Endodermal cell (in vitro differentiated cells): Measurements from ENCODE around the gene TRUB2. TPM values are rescaled to one million over a fixed set of nuclear protein-coding genes. Genes with fewer than 3 reads are reported as not detected.
A peak's percentile ranks its signal among the peaks of the same experiment; 100 is the strongest.

ENCODE experiments used
- DNase-seq: peaks from one replicate; pipeline ENCODE4 v3.0.0-alpha.2; 2017
- H3K27ac ChIP-seq: 2 replicates; pipeline ENCODE4 v1.5.1; 2013; ENCODE audit warnings: mild to moderate bottlenecking, low read depth, low read length, moderate library complexity
- H3K27me3 ChIP-seq: 2 replicates; pipeline ENCODE4 v1.6.1; 2013; ENCODE audit warnings: mild to moderate bottlenecking, low read length, moderate library complexity; ENCODE audit not compliant: insufficient read depth, control insufficient read depth, poor library complexity, severe bottlenecking
- H3K36me3 ChIP-seq: 2 replicates; pipeline ENCODE4 v1.7.0; 2013; ENCODE audit warnings: mild to moderate bottlenecking, low read length, moderate library complexity; ENCODE audit not compliant: control insufficient read depth, insufficient read depth
- H3K4me1 ChIP-seq: one replicate; pipeline ENCODE4 v1.7.0; 2013; ENCODE audit warnings: low read length; ENCODE audit not compliant: control insufficient read depth, insufficient read depth
- H3K4me3 ChIP-seq: 2 replicates; pipeline ENCODE4 v1.5.1; 2013; ENCODE audit warnings: mild to moderate bottlenecking, low read length, moderate library complexity
- H3K9ac ChIP-seq: 2 replicates; pipeline ENCODE4 v1.6.1; 2013; ENCODE audit warnings: mild to moderate bottlenecking, low read length, moderate library complexity; ENCODE audit not compliant: poor library complexity, severe bottlenecking; ENCODE audit errors: extremely low read depth
- H3K9me3 ChIP-seq: 2 replicates; pipeline ENCODE4 v1.6.1; 2013; ENCODE audit warnings: mild to moderate bottlenecking, low read length, moderate library complexity; ENCODE audit not compliant: control insufficient read depth
- H3K27ac Mint-ChIP-seq: 2 replicates; pipeline ENCODE4 v1.8.0; 2020; ENCODE audit warnings: mixed read lengths
- H3K27me3 Mint-ChIP-seq: 2 replicates; pipeline ENCODE4 v1.8.0; 2021; ENCODE audit warnings: mild to moderate bottlenecking, mixed read lengths; ENCODE audit not compliant: insufficient read depth
- H3K36me3 Mint-ChIP-seq: 2 replicates; pipeline ENCODE4 v1.8.0; 2020; ENCODE audit warnings: low read depth, mixed read lengths
- H3K4me1 Mint-ChIP-seq: 2 replicates; pipeline ENCODE4 v1.8.0; 2020; ENCODE audit warnings: mixed read lengths
- H3K4me3 Mint-ChIP-seq: 2 replicates; pipeline ENCODE4 v1.8.0; 2020; ENCODE audit warnings: mild to moderate bottlenecking, moderate library complexity, mixed read lengths
- H3K9me3 Mint-ChIP-seq: 2 replicates; pipeline ENCODE4 v1.8.0; 2020; ENCODE audit warnings: mild to moderate bottlenecking, mixed read lengths
- CTCF ChIP-seq: fragments of 200-600 bp; sonication (generic); conservative IDR thresholded peaks from 2 replicates; pipeline ENCODE4 v1.5.0; 2021; ENCODE audit warnings: antibody characterized with exemption, mild to moderate bottlenecking
- WGBS, 2 experiments: methylation state at CpG; one replicate each; pipeline versions ENCODE4 v1.1.5 to v1.1.7; 2013; ENCODE audit warnings: missing lambda C conversion rate in 2 of 2, mixed read lengths in 1 of 2; ENCODE audit not compliant: insufficient coverage in 1 of 2, insufficient read length in 1 of 2; 5-methylcytosine and 5-hydroxymethylcytosine counted together
- total RNA-seq, 2 donors: library from RNA; stranded (reverse); fragmentation: NEBNext Ultra II Directional in 1 of 2; extraction: Animal tissue kit (Norgen Biotek cat#: 25700) in 1 of 2; gene quantifications; 2 replicates in 1 of 2; 3 replicates in 1 of 2; pipeline ENCODE4 v1.2.1, GENCODE V29; 2021

The TRUB2 gene
- total RNA-seq, 2 donors from 2014 or later, result 30.6 to 31.8 TPM

- no peak overlapping the region for H3K27ac ChIP-seq
Observed at GRCh38 chr9:128276574-128277270, 45.5 kb downstream of the TRUB2 start.

DNA sequence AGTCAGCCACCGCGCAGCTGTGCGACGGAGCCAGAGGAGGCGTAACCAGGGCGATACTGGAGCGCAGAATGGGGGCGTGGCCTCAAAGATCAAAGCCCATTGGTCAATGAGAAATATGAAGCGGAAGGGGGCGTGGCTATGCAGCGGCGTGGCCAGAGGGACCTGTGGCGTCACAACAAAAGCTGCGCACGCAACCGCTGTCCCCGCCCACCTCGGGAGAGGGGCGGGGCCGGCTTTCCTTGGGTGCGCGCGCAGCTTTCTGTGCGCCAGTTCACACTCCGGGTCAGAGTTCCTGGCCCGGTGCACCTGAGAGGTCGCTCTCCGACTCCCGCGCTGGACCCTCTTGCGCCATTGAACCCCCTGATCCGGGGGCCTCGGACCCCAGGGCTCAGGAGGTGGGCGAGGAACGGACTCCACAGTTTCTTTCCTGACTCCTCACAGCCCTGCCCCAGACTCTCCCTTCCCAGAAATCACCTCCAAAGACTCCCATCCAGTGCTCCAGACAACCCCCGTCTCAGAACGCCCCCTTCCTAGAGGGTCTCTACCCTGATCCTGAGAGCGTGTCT lies 46.2 kb downstream of the TRUB2 start, which contains the start of gene SWI5:
Gene SWI5 (plus strand): TSS at position 269 of the 566 bp plus-strand sequence.
- no peaks in the 10 kb centered on the region for H3K27me3 Mint-ChIP-seq
- Histone ChIP-seq H3K27ac (peak within 1 kb of the TSS; percentile 83), H3K4me1 (no peaks in the 10 kb centered on the region), H3K9me3 (no peaks in the 10 kb centered on the region), H3K27me3 (no peaks in the 10 kb centered on the region), H3K4me3 (peak within 1 kb of the TSS; percentile 94), H3K36me3 (peaks cover 39% of the 10 kb centered on the region), H3K9ac (peak within 1 kb of the TSS; percentile 99)
- peak within 1 kb of the TSS; percentile 89 for H3K4me3 Mint-ChIP-seq
- peak; percentile 100 for DNase-seq
- no peaks in the 10 kb centered on the region for H3K9me3 Mint-ChIP-seq
- peaks cover 24% of the 10 kb centered on the region for H3K36me3 Mint-ChIP-seq
- peaks cover 16% of the 10 kb centered on the region for H3K4me1 Mint-ChIP-seq
- H3K27ac Mint-ChIP-seq, result peak within 1 kb of the TSS; percentile 95
- TF ChIP-seq CTCF, result no peak
- 0 to 1% methylated on average over 26 to 38 of the region's 38 CpGs for WGBS, 2 experiments

More at GRCh38 chr9:128276574-128277270, 45.5 kb downstream of the TRUB2 start:
- Mint-ChIP-seq H3K4me1 (peaks cover 16% of the 10 kb centered on the region), H3K36me3 (peaks cover 18% of the 10 kb centered on the region), H3K27ac (peak overlapping the region; percentile 95), H3K4me3 (peak overlapping the region; percentile 89), H3K27me3 (no peaks in the 10 kb centered on the region), H3K9me3 (no peaks in the 10 kb centered on the region)
- Histone ChIP-seq H3K27me3 (no peaks in the 10 kb centered on the region), H3K9ac (peak overlapping the region; percentile 73), H3K4me3 (peak overlapping the region; percentile 94), H3K36me3 (peaks cover 34% of the 10 kb centered on the region), H3K9me3 (no peaks in the 10 kb centered on the region), H3K4me1 (no peaks in the 10 kb centered on the region)
- TF ChIP-seq CTCF, result no peak
- peak; percentile 85 for DNase-seq
- 10 to 15% methylated on average over 14 to 23 of the region's 23 CpGs for WGBS, 2 experiments

DNA sequence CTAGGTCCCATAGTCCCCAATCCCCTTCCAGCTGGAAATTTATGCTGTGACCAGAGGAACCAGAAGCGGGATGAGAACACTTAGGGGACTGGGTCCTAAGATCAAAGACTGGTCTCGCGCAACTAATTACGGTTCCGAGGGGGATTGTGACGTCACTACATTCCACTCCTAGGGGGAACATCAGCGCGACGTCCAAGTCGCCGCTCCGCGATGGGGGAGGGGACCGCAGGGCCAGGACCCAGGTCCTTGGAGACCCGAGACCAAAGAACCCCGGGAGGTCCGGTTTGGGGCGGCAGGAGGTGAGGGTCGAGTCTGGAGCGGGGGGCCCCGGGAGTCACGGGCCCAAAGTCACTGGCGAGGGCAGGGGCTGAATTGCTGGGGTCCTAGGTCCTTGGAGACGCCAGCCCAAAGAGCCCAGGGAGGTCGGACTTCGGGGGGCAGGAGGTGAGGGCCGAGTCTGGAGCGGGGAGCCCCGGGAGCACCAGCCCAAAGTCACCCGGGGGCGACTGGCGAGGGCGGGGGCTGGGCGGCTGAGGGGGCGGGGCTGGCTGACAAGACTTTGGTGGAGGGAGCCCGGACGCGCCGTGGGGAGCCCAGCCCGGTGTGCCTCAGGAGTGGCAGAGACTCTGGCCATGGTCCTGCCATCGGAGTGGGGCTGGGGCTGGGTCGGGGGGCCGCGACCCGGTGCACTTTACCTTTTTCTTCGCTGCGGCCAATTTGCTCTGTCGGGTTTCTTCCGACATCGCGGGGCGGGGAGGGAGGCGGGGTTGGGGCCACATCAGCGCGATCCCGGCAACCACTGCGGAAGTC lies 46.8 kb downstream of the TRUB2 start, which contains the start of gene GOLGA2:
Gene GOLGA2 (minus strand): TSS at position 810 of the 810 bp plus-strand sequence. CDS start 31 bp downstream, at position 779.
- peak within 1 kb of the TSS; percentile 95 for H3K27ac Mint-ChIP-seq
- 0% methylated on average over 26 to 57 of the region's 57 CpGs for WGBS, 2 experiments

More for the DNA sequence above, 46.8 kb downstream of the TRUB2 start, which contains the start of gene GOLGA2:
- H3K27me3 Mint-ChIP-seq, result no peaks in the 10 kb centered on the region
- peak within 1 kb of the TSS; percentile 89 for H3K4me3 Mint-ChIP-seq
- TF ChIP-seq CTCF, result no peak
- peaks cover 16% of the 10 kb centered on the region for H3K4me1 Mint-ChIP-seq
- no peaks in the 10 kb centered on the region for H3K4me1 ChIP-seq
- peaks cover 23% of the 10 kb centered on the region for H3K36me3 Mint-ChIP-seq
- no peaks in the 10 kb centered on the region for H3K27me3 ChIP-seq
- peak within 1 kb of the TSS; percentile 83 for H3K27ac ChIP-seq
- H3K4me3 ChIP-seq, result peak within 1 kb of the TSS; percentile 94
- H3K9ac ChIP-seq, result peak within 1 kb of the TSS; percentile 99
- H3K9me3 ChIP-seq, result no peaks in the 10 kb centered on the region
- no peaks in the 10 kb centered on the region for H3K9me3 Mint-ChIP-seq
- H3K36me3 ChIP-seq, result peaks cover 41% of the 10 kb centered on the region
- DNase-seq, result peak; percentile 71
